ENCODE data around the gene PDGFC.
A peak's percentile ranks its signal among the peaks of the same experiment; 100 is the strongest.

The PDGFC gene

GRCh38 chr4:156764145-156764544 is 207.5 kb downstream of the PDGFC start:
- Histone ChIP-seq H3K9ac (ENCODE audit: low read depth, low read length) (peak overlapping the region; percentile 47), H3K4me2 (ENCODE audit: low read length) (peak overlapping the region; percentile 2), H3K4me3 (ENCODE audit: low read length) (no peak overlapping the region), H3K4me1 (ENCODE audit: control insufficient read depth, insufficient read depth, low read length) (peaks cover 68% of the 10 kb centered on the region), H3K9me3 (replicated peaks; ENCODE audit: low read length) (no peaks in the 10 kb centered on the region), H3K27me3 (ENCODE audit: control insufficient read depth, insufficient read depth, low read length) (no peaks in the 10 kb centered on the region), H3K36me3 (ENCODE audit: insufficient read depth, low read length) (peaks cover 59% of the 10 kb centered on the region)

GRCh38 chr4:156763511-156763910 is 208.1 kb downstream of the PDGFC start:
- H3K4me2 ChIP-seq (ENCODE audit: low read length) = peak overlapping the region; percentile 2
- no peaks in the 10 kb centered on the region for H3K27me3 ChIP-seq (ENCODE audit: control insufficient read depth, insufficient read depth, low read length)
- peaks cover 63% of the 10 kb centered on the region for H3K36me3 ChIP-seq (ENCODE audit: insufficient read depth, low read length)
- no peaks in the 10 kb centered on the region for H3K9me3 ChIP-seq (replicated peaks; ENCODE audit: low read length)
- peak overlapping the region; percentile 47 for H3K9ac ChIP-seq (ENCODE audit: low read depth, low read length)
- no peak overlapping the region for H3K4me3 ChIP-seq (ENCODE audit: low read length)
- H3K4me1 ChIP-seq (ENCODE audit: control insufficient read depth, insufficient read depth, low read length) = peaks cover 68% of the 10 kb centered on the region

- H3K36me3 ChIP-seq (ENCODE audit: insufficient read depth, low read length) = peaks cover 59% of the 10 kb centered on the region
- no peak overlapping the region for H3K4me3 ChIP-seq (ENCODE audit: low read length)
- H3K27me3 ChIP-seq (ENCODE audit: control insufficient read depth, insufficient read depth, low read length) = no peaks in the 10 kb centered on the region
- no peak overlapping the region for H3K4me2 ChIP-seq (ENCODE audit: low read length)
- H3K9me3 ChIP-seq (replicated peaks; ENCODE audit: low read length) = no peaks in the 10 kb centered on the region
- H3K4me1 ChIP-seq (ENCODE audit: control insufficient read depth, insufficient read depth, low read length) = peaks cover 68% of the 10 kb centered on the region
- no peak overlapping the region for H3K9ac ChIP-seq (ENCODE audit: low read depth, low read length)
Measured at GRCh38 chr4:156762851-156763250, 208.7 kb downstream of the PDGFC start.

GRCh38 chr4:156756118-156756517 is 215.5 kb downstream of the PDGFC start:
- no peak overlapping the region for H3K9ac ChIP-seq (ENCODE audit: low read depth, low read length)
- H3K36me3 ChIP-seq (ENCODE audit: insufficient read depth, low read length) = peaks cover 19% of the 10 kb centered on the region
- H3K4me2 ChIP-seq (ENCODE audit: low read length) = peak overlapping the region; percentile 21
- no peak overlapping the region for H3K4me3 ChIP-seq (ENCODE audit: low read length)
- no peaks in the 10 kb centered on the region for H3K9me3 ChIP-seq (replicated peaks; ENCODE audit: low read length)
- H3K4me1 ChIP-seq (ENCODE audit: control insufficient read depth, insufficient read depth, low read length) = peaks cover 30% of the 10 kb centered on the region
- no peaks in the 10 kb centered on the region for H3K27me3 ChIP-seq (ENCODE audit: control insufficient read depth, insufficient read depth, low read length)

GRCh38 chr4:156754832-156755570 is 216.6 kb downstream of the PDGFC start:
- peaks cover 29% of the 10 kb centered on the region for H3K4me1 ChIP-seq (ENCODE audit: control insufficient read depth, insufficient read depth, low read length)

GRCh38 chr4:156751486-156751885 is 220.1 kb downstream of the PDGFC start:
- Histone ChIP-seq H3K9ac (ENCODE audit: low read depth, low read length) (peak overlapping the region; percentile 18), H3K4me1 (ENCODE audit: control insufficient read depth, insufficient read depth, low read length) (peaks cover 25% of the 10 kb centered on the region), H3K27me3 (ENCODE audit: control insufficient read depth, insufficient read depth, low read length) (no peaks in the 10 kb centered on the region), H3K36me3 (ENCODE audit: insufficient read depth, low read length) (no peaks in the 10 kb centered on the region), H3K9me3 (replicated peaks; ENCODE audit: low read length) (no peaks in the 10 kb centered on the region), H3K4me2 (ENCODE audit: low read length) (peak overlapping the region; percentile 21), H3K4me3 (ENCODE audit: low read length) (no peak overlapping the region)

More at GRCh38 chr4:156754832-156755570, 216.6 kb downstream of the PDGFC start:
- Histone ChIP-seq H3K4me3 (ENCODE audit: low read length) (no peak overlapping the region), H3K9me3 (replicated peaks; ENCODE audit: low read length) (no peaks in the 10 kb centered on the region), H3K27me3 (ENCODE audit: control insufficient read depth, insufficient read depth, low read length) (no peaks in the 10 kb centered on the region), H3K4me2 (ENCODE audit: low read length) (no peak overlapping the region), H3K36me3 (ENCODE audit: insufficient read depth, low read length) (peaks cover 8% of the 10 kb centered on the region), H3K9ac (ENCODE audit: low read depth, low read length) (no peak overlapping the region)

- no peaks in the 10 kb centered on the region for H3K9me3 ChIP-seq (replicated peaks; ENCODE audit: low read length)
- H3K4me2 ChIP-seq (ENCODE audit: low read length) = no peak overlapping the region
- no peak overlapping the region for H3K9ac ChIP-seq (ENCODE audit: low read depth, low read length)
- H3K27me3 ChIP-seq (ENCODE audit: control insufficient read depth, insufficient read depth, low read length) = no peaks in the 10 kb centered on the region
- no peak overlapping the region for H3K4me3 ChIP-seq (ENCODE audit: low read length)
- no peaks in the 10 kb centered on the region for H3K36me3 ChIP-seq (ENCODE audit: insufficient read depth, low read length)
- H3K4me1 ChIP-seq (ENCODE audit: control insufficient read depth, insufficient read depth, low read length) = peaks cover 16% of the 10 kb centered on the region
Measured at GRCh38 chr4:156749426-156750403, 221.9 kb downstream of the PDGFC start.

GRCh38 chr4:156746111-156746510 is 225.5 kb downstream of the PDGFC start:
- Histone ChIP-seq H3K4me3 (ENCODE audit: low read length) (no peak overlapping the region), H3K9me3 (replicated peaks; ENCODE audit: low read length) (no peaks in the 10 kb centered on the region), H3K36me3 (ENCODE audit: insufficient read depth, low read length) (no peaks in the 10 kb centered on the region), H3K4me2 (ENCODE audit: low read length) (no peak overlapping the region), H3K4me1 (ENCODE audit: control insufficient read depth, insufficient read depth, low read length) (peaks cover 3% of the 10 kb centered on the region), H3K27me3 (ENCODE audit: control insufficient read depth, insufficient read depth, low read length) (no peaks in the 10 kb centered on the region), H3K9ac (ENCODE audit: low read depth, low read length) (no peak overlapping the region)

GRCh38 chr4:156738766-156739165 is 232.8 kb downstream of the PDGFC start:
- no peak overlapping the region for H3K4me2 ChIP-seq (ENCODE audit: low read length)
- H3K9ac ChIP-seq (ENCODE audit: low read depth, low read length) = no peak overlapping the region
- no peaks in the 10 kb centered on the region for H3K27me3 ChIP-seq (ENCODE audit: control insufficient read depth, insufficient read depth, low read length)
- peaks cover 4% of the 10 kb centered on the region for H3K9me3 ChIP-seq (replicated peaks; ENCODE audit: low read length)
- no peak overlapping the region for H3K4me3 ChIP-seq (ENCODE audit: low read length)
- peaks cover 25% of the 10 kb centered on the region for H3K4me1 ChIP-seq (ENCODE audit: control insufficient read depth, insufficient read depth, low read length)
- H3K36me3 ChIP-seq (ENCODE audit: insufficient read depth, low read length) = no peaks in the 10 kb centered on the region

GRCh38 chr4:156734965-156735895 is 236.4 kb downstream of the PDGFC start:
- H3K9ac ChIP-seq (ENCODE audit: low read depth, low read length) = peak overlapping the region; percentile 6
- peak overlapping the region; percentile 54 for H3K4me2 ChIP-seq (ENCODE audit: low read length)
- no peaks in the 10 kb centered on the region for H3K36me3 ChIP-seq (ENCODE audit: insufficient read depth, low read length)
- peak overlapping the region; percentile 21 for H3K4me3 ChIP-seq (ENCODE audit: low read length)
- peaks cover 25% of the 10 kb centered on the region for H3K4me1 ChIP-seq (ENCODE audit: control insufficient read depth, insufficient read depth, low read length)
- no peaks in the 10 kb centered on the region for H3K27me3 ChIP-seq (ENCODE audit: control insufficient read depth, insufficient read depth, low read length)
- peaks cover 19% of the 10 kb centered on the region for H3K9me3 ChIP-seq (replicated peaks; ENCODE audit: low read length)

- H3K4me1 ChIP-seq (ENCODE audit: control insufficient read depth, insufficient read depth, low read length) = peaks cover 25% of the 10 kb centered on the region
Measured at GRCh38 chr4:156733582-156733981, 238.0 kb downstream of the PDGFC start.

More at GRCh38 chr4:156733582-156733981, 238.0 kb downstream of the PDGFC start:
- Histone ChIP-seq H3K4me2 (ENCODE audit: low read length) (no peak overlapping the region), H3K9ac (ENCODE audit: low read depth, low read length) (no peak overlapping the region), H3K36me3 (ENCODE audit: insufficient read depth, low read length) (no peaks in the 10 kb centered on the region), H3K4me3 (ENCODE audit: low read length) (no peak overlapping the region), H3K9me3 (replicated peaks; ENCODE audit: low read length) (peaks cover 19% of the 10 kb centered on the region), H3K27me3 (ENCODE audit: control insufficient read depth, insufficient read depth, low read length) (no peaks in the 10 kb centered on the region)
